ENCODE results near the gene CST3.

CST3 gene

GRCh38 chr20:23658336-23658735, 20.6 kb upstream of the CST3 start:
- no peaks in the 10 kb centered on the region for H3K36me3 ChIP-seq (ENCODE audit: control insufficient read depth in 2 of 2, insufficient read depth in 1 of 2, low read length in 2 of 2)
- H3K27ac ChIP-seq (ENCODE audit: extremely low read depth, low read depth, low read length): no peak overlapping the region
- H3K9me3 ChIP-seq (ENCODE audit: control insufficient read depth, insufficient read depth, low read depth, low read length): no peaks in the 10 kb centered on the region
- no peak overlapping the region for H3K4me3 ChIP-seq (ENCODE audit: low read depth, low read length)
- ChIA-PET POLR2A (no interaction called here), CTCF (interaction anchor here (2.4 kb wide), 1 partner anchor 10 kb away, joined by 8 read pairs; no protein-coding TSS in a partner anchor)
- H3K4me1 ChIP-seq (ENCODE audit: control insufficient read depth, insufficient read depth, low read length): no peaks in the 10 kb centered on the region
- TF ChIP-seq ZNF837 (tag by site-specific recombination; IDR thresholded peaks at IDR 0.05): no peak
- no peak for TF ChIP-seq BCL11A (tag by site-specific recombination; IDR thresholded peaks at IDR 0.05; ENCODE audit: low read depth)
- no peak for TF ChIP-seq PRDM10 (tag by site-specific recombination; IDR thresholded peaks at IDR 0.05)
- no peak for TF ChIP-seq REPIN1 (tag by site-specific recombination; IDR thresholded peaks at IDR 0.05; ENCODE audit: low read depth)
- no peak for TF ChIP-seq ZFP41 (tag by site-specific recombination; IDR thresholded peaks at IDR 0.05; ENCODE audit: borderline replicate concordance)
- TF ChIP-seq HOXC10 (CRISPR knock-in tag; IDR thresholded peaks at IDR 0.05): no peak
- TF ChIP-seq ZNF670 (tag by site-specific recombination; IDR thresholded peaks at IDR 0.05; ENCODE audit: low read depth): no peak

GRCh38 chr20:23657202-23657601, 19.4 kb upstream of the CST3 start:
- H3K9me3 ChIP-seq (ENCODE audit: control insufficient read depth, insufficient read depth, low read depth, low read length): no peaks in the 10 kb centered on the region
- ChIA-PET POLR2A (no interaction called here), CTCF (no interaction called here)
- no peaks in the 10 kb centered on the region for H3K36me3 ChIP-seq (ENCODE audit: control insufficient read depth in 2 of 2, insufficient read depth in 1 of 2, low read length in 2 of 2)
- no peak overlapping the region for H3K4me3 ChIP-seq (ENCODE audit: low read depth, low read length)
- TF ChIP-seq ZNF558 (tag by site-specific recombination; IDR thresholded peaks at IDR 0.05): no peak
- TF ChIP-seq REPIN1 (tag by site-specific recombination; IDR thresholded peaks at IDR 0.05; ENCODE audit: low read depth): no peak
- no peak for TF ChIP-seq HOXC10 (CRISPR knock-in tag; IDR thresholded peaks at IDR 0.05)
- TF ChIP-seq ZNF239 (tag by site-specific recombination; IDR thresholded peaks at IDR 0.05): no peak
- TF ChIP-seq SP7 (tag by site-specific recombination; IDR thresholded peaks at IDR 0.05): no peak
- no peak for TF ChIP-seq ZNF350 (tag by site-specific recombination; IDR thresholded peaks at IDR 0.05)
- no peak for TF ChIP-seq ZNF26 (tag by site-specific recombination; IDR thresholded peaks at IDR 0.05)
- TF ChIP-seq ZNF19 (tag by site-specific recombination; IDR thresholded peaks at IDR 0.05; ENCODE audit: low read depth): no peak
- no peak for TF ChIP-seq ZNF37A (tag by site-specific recombination; IDR thresholded peaks at IDR 0.05)
- no peak for TF ChIP-seq ZNF48 (tag by site-specific recombination; IDR thresholded peaks at IDR 0.05)
- no peak for TF ChIP-seq ZSCAN30 (tag by site-specific recombination; IDR thresholded peaks at IDR 0.05)
- TF ChIP-seq ZBTB17 (tag by site-specific recombination; IDR thresholded peaks at IDR 0.05): no peak
- TF ChIP-seq ZNF544 (tag by site-specific recombination; IDR thresholded peaks at IDR 0.05): no peak
- TF ChIP-seq ZNF280C (tag by site-specific recombination; IDR thresholded peaks at IDR 0.05): no peak
- no peak for TF ChIP-seq ZNF2 (tag by site-specific recombination; IDR thresholded peaks at IDR 0.05)
- no peak for TF ChIP-seq ZNF302 (tag by site-specific recombination; IDR thresholded peaks at IDR 0.05; ENCODE audit: low read depth)
- TF ChIP-seq ZNF140 (tag by site-specific recombination; IDR thresholded peaks at IDR 0.05): no peak
- TF ChIP-seq ZNF660 (tag by site-specific recombination; IDR thresholded peaks at IDR 0.05): no peak
- no peak for TF ChIP-seq ZSCAN23 (tag by site-specific recombination; IDR thresholded peaks at IDR 0.05)
- no peak for TF ChIP-seq ZNF626 (tag by site-specific recombination; IDR thresholded peaks at IDR 0.05)
- no peak overlapping the region for H3K27ac ChIP-seq (ENCODE audit: extremely low read depth, low read depth, low read length)
- no peaks in the 10 kb centered on the region for H3K4me1 ChIP-seq (ENCODE audit: control insufficient read depth, insufficient read depth, low read length)
